Aorta (tissue), 5 donors: ENCODE measurements around the gene GTSF1L. TPM values are rescaled to one million over a fixed set of nuclear protein-coding genes. Genes with fewer than 3 reads are reported as not detected.

ENCODE experiments used
- ATAC-seq: fragments of 200-7000 bp; cut with Tn5 transposase; one replicate; pipeline ENCODE4 v1.9.1; 2022; ENCODE audit warnings: moderate library complexity; ENCODE audit not compliant: low FRiP score
- DNase-seq, 2 donors: peaks; one replicate each; pipeline ENCODE4 v3.0.0-alpha.2; 2020
- H3K27ac ChIP-seq, 2 donors: one replicate each; pipeline ENCODE4 v1.5.1; 2013; ENCODE audit warnings: low read length in 2 of 2, mild to moderate bottlenecking in 2 of 2, moderate library complexity in 2 of 2, control low read depth in 1 of 2, inconsistent platforms in 1 of 2, low read depth in 1 of 2
- H3K27me3 ChIP-seq, 2 donors: one replicate each; pipeline ENCODE4 v1.6.1; 2013; ENCODE audit warnings: control low read depth in 1 of 2, low read length in 1 of 2, mild to moderate bottlenecking in 1 of 2, moderate library complexity in 1 of 2; ENCODE audit not compliant: insufficient read depth in 2 of 2, control insufficient read depth in 1 of 2
- H3K36me3 ChIP-seq, 2 donors: one replicate each; pipeline ENCODE4 v1.6.1; 2013; ENCODE audit warnings: control low read depth in 1 of 2, low read length in 1 of 2, mild to moderate bottlenecking in 1 of 2; ENCODE audit not compliant: insufficient read depth in 2 of 2, control insufficient read depth in 1 of 2
- H3K4me1 ChIP-seq, 2 donors: one replicate each; pipeline ENCODE4 v1.6.1; 2013; ENCODE audit warnings: low read length in 2 of 2, control low read depth in 1 of 2, mild to moderate bottlenecking in 1 of 2, moderate library complexity in 1 of 2; ENCODE audit not compliant: insufficient read depth in 2 of 2, control insufficient read depth in 1 of 2
- H3K4me3 ChIP-seq, 2 donors: one replicate each; pipeline ENCODE4 v1.5.1; 2013; ENCODE audit warnings: low read length in 2 of 2, control low read depth in 1 of 2, mild to moderate bottlenecking in 1 of 2
- H3K9me3 ChIP-seq: one replicate; pipeline ENCODE4 v1.6.1; 2013; ENCODE audit warnings: mild to moderate bottlenecking, low read length; ENCODE audit not compliant: control insufficient read depth
- WGBS, 2 donors: extraction: QIAGEN DNeasy Blood & Tissue Kit; methylation state at CpG; one replicate each; pipeline ENCODE4 v1.1.7; 2013; 5-methylcytosine and 5-hydroxymethylcytosine counted together
- intact Hi-C, 2 donors: fragments of 100-400 bp; cut with DNase I; formaldehyde crosslinking; loops; one replicate each; pipeline versions ENCODE4 v1.14.2 to v1.15.0; 2022
- polyA plus RNA-seq, 2 donors: library from polyadenylated mRNA; stranded (reverse); fragments of 200-250 nt; gene quantifications; one replicate each; pipeline ENCODE4 v1.2.3, GENCODE V29; 2013
- total RNA-seq, 2 donors: library from RNA; stranded (reverse); fragmentation: NEBNext Ultra II Directional; extraction: Animal tissue kit (Norgen Biotek cat#: 25700); gene quantifications; one replicate each; pipeline ENCODE4 v1.2.1, GENCODE V29; 2021
- donor health status: healthy with polysubstance abuse.
- donor health status: Bipolar disorder and iron deficiency.
- donor health status: DM: no; HTN: no; CAD: no.
- donor health status: DM: no; HTN: no; CAD: no.
- donor health status: DM: yes; HTN: yes; CAD: no.

GTSF1L gene
- total and polyA plus RNA-seq, 4 donors = not detected

DNA sequence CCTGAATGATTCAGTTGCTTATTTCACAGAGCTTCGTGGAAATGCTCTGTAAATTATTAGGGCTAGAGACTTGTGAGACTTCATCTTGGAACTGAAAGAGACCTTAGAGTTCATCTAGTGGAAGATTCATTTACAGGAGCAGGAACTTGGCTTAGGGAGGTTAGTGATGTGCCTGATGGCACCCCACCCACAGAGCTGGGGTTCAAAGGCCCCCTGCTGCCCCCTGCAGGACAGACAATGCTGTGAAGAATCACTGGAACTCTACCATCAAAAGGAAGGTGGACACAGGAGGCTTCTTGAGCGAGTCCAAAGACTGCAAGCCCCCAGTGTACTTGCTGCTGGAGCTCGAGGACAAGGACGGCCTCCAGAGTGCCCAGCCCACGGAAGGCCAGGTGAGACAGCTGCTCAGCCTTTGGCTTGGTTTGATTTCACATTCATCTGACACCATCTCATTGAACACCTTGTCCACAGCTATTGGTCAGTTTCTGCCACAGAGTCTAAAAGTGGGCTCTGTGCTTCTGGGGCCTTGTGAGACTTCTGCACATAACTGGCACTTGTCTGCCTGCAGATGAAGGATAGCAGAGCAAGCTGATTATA is 34.8 kb downstream of the GTSF1L start:
- Histone ChIP-seq H3K4me1 (no peaks in the 10 kb centered on the region), H3K27me3 (no peaks in the 10 kb centered on the region), H3K36me3 (no peaks in the 10 kb centered on the region), H3K4me3 (no peak overlapping the region), H3K27ac (no peak overlapping the region), H3K9me3 (no peaks in the 10 kb centered on the region)
- DNase-seq (no peak), ATAC-seq (no peak)
- intact Hi-C loops = no loop called here
- 84 to 91% methylated on average over 5 of the region's 5 CpGs for WGBS, 2 donors

DNA sequence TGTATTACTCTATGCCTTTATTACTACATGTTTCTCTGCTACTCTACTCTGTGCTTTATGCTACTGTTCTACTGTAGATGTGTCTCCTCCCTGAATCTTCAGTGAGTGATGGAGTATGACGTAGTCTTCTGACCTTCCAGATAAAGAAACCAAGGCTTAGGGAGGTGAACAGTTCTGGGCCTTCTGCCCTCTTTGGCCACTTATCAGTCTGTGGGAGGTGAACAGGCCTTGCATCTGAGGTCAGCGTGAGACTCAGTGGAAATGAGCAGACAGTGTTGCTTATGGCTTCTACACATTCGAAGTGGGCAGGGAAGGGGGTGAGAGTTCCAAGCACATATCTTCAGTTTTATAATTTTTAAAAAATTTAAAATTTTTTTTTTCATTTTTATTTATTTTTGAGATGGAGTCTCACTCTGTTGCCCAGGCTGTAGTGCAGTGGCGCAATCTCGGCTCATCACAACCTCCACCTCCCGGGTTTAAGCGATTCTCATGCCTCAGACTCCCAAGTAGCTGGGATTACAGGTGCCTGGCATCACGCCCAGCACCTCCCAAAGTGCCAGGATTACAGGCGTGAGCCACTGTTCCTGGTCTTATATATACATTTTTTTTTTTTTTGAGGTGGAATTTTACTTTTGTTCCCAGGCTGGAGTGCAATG is 35.7 kb downstream of the GTSF1L start:
- 88 to 92% methylated on average over 9 of the region's 9 CpGs for WGBS, 2 donors
- Histone ChIP-seq H3K36me3 (no peaks in the 10 kb centered on the region), H3K4me1 (no peaks in the 10 kb centered on the region), H3K4me3 (no peak overlapping the region), H3K9me3 (no peaks in the 10 kb centered on the region), H3K27ac (no peak overlapping the region), H3K27me3 (no peaks in the 10 kb centered on the region)
- ATAC-seq (no peak), DNase-seq (no peak)
- intact Hi-C loops = no loop called here

DNA sequence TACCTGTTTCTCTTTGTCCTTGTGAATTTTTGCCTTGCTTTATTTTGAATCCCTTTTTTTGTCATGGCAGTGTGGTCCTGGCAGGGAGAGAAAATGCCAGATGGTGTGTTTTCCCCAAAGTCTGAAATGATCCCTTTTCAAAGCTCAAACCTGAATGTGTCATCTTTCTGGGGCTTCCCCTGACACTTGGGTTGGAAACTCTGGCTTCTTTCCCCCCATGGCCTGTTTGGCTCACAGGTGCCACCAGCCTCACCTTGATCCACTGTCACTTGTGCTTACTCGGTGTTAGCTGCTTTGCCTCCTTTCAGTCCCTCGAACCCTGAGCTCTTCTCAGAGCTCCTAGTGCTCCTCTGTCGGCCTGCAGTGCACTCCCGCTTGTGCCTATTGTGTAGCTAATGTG is 37.6 kb downstream of the GTSF1L start:
- intact Hi-C loops = no loop called here
- H3K27me3 ChIP-seq = no peaks in the 10 kb centered on the region
- WGBS, 2 donors = 91 to 93% methylated on average over 4 of the region's 4 CpGs

DNA sequence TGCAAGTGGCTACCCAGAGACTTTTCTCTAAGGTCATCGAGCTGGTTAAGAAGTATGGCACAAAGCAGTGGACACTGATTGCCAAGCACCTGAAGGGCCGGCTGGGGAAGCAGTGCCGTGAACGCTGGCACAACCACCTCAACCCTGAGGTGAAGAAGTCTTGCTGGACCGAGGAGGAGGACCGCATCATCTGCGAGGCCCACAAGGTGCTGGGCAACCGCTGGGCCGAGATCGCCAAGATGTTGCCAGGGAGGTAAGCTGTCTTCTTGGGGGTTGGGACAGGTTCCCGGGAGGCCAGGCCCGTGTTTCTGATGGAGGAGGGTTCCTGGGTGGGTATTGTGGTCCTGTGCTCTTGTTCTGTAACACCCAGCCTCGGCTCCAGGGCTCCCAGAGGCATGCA is 40.0 kb downstream of the GTSF1L start:
- no peak overlapping the region for H3K27ac ChIP-seq
- intact Hi-C loops = no loop called here
- no peaks in the 10 kb centered on the region for H3K36me3 ChIP-seq
- no peak overlapping the region for H3K4me3 ChIP-seq
- H3K4me1 ChIP-seq = no peaks in the 10 kb centered on the region
- no peak for DNase-seq
- no peak for ATAC-seq
- no peaks in the 10 kb centered on the region for H3K27me3 ChIP-seq
- no peaks in the 10 kb centered on the region for H3K9me3 ChIP-seq
- 94 to 95% methylated on average over 13 of the region's 13 CpGs for WGBS, 2 donors

More for the DNA sequence above, 37.6 kb downstream of the GTSF1L start:
- no peak overlapping the region for H3K4me3 ChIP-seq
- DNase-seq = no peak
- H3K36me3 ChIP-seq = no peaks in the 10 kb centered on the region
- H3K4me1 ChIP-seq = no peaks in the 10 kb centered on the region
- no peaks in the 10 kb centered on the region for H3K9me3 ChIP-seq
- H3K27ac ChIP-seq = no peak overlapping the region
- ATAC-seq = no peak

DNA sequence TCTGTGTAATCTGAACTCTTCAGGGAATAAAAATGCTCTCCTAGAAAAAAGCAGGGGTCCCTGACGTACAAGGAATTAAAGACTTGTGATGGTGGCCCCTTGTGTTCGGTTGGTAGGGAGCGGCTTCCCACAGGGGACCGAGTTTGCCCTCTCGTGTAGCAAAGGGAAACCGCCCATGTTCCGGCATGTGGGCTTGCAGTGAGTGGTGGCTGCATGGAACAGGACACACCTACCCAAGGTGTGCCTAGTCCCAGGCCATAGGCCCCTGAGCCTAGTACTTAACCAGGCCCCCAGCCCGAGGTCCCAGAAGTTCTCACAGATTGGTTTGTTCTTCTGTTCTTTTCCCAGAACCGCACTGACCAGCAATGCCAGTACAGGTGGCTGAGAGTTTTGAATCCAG is 44.4 kb downstream of the GTSF1L start:
- WGBS, 2 donors = 95 to 96% methylated on average over 9 of the region's 9 CpGs
- intact Hi-C loops = no loop called here
- no peaks in the 10 kb centered on the region for H3K9me3 ChIP-seq

DNA sequence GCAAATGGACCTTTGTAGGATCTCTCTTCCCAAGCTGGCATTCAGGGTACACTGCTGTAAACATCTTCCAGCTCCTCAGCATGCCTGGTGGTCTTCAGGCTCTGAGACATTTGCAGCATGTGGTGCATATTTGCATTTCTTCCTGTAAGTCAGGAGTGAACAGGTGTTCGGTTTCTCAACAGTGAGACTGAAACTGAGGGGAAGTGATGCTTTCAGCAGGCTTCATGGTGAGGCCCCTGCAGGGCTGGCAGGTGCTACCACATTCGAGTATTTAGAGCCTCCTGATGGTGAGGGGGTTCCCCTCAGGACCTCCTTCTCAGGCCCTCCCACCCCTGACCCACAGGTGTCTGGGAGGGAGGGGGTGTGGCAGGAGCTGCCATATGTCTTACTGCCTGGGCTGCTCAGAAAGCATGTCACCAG is 44.8 kb downstream of the GTSF1L start:
- intact Hi-C loops = no loop called here
- ATAC-seq = no peak

More for the DNA sequence above, 44.4 kb downstream of the GTSF1L start:
- DNase-seq = no peak
- no peak for ATAC-seq
- Histone ChIP-seq H3K27me3 (no peaks in the 10 kb centered on the region), H3K4me1 (no peaks in the 10 kb centered on the region), H3K36me3 (no peaks in the 10 kb centered on the region), H3K27ac (no peak overlapping the region), H3K4me3 (no peak overlapping the region)

DNA sequence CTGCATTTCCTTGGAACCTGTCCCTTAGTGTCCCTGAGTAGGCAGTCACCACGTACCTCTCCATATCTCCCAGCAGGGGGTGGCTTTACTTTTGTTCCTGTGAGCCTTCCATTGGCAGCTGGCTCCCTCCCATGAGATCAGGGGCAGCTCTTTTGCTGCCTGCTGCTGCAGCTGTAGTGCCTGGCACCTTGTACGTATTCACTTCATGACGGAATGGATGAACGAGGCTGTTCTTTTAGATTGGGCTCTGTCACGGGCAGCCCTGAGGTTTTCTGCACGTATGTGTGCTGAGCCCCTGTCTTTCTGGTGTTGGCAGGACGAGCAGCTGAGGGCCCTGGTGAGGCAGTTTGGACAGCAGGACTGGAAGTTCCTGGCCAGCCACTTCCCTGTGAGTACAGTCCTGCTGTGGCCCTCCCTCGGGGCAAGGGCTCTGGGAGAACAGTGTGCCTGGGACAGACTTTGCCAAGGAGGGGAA is 45.3 kb downstream of the GTSF1L start:
- Histone ChIP-seq H3K36me3 (no peaks in the 10 kb centered on the region), H3K27me3 (no peaks in the 10 kb centered on the region), H3K4me3 (no peak overlapping the region), H3K27ac (no peak overlapping the region), H3K9me3 (no peaks in the 10 kb centered on the region), H3K4me1 (no peaks in the 10 kb centered on the region)
- intact Hi-C loops = no loop called here
- DNase-seq (no peak), ATAC-seq (no peak)
- 22 to 26% methylated on average over 8 of the region's 8 CpGs for WGBS, 2 donors

More for the DNA sequence above, 44.8 kb downstream of the GTSF1L start:
- no peaks in the 10 kb centered on the region for H3K36me3 ChIP-seq
- no peaks in the 10 kb centered on the region for H3K4me1 ChIP-seq
- no peaks in the 10 kb centered on the region for H3K27me3 ChIP-seq
- no peak overlapping the region for H3K4me3 ChIP-seq
- DNase-seq = no peak
- no peaks in the 10 kb centered on the region for H3K9me3 ChIP-seq
- H3K27ac ChIP-seq = no peak overlapping the region
- 79 to 81% methylated on average over 2 of the region's 2 CpGs for WGBS, 2 donors

DNA sequence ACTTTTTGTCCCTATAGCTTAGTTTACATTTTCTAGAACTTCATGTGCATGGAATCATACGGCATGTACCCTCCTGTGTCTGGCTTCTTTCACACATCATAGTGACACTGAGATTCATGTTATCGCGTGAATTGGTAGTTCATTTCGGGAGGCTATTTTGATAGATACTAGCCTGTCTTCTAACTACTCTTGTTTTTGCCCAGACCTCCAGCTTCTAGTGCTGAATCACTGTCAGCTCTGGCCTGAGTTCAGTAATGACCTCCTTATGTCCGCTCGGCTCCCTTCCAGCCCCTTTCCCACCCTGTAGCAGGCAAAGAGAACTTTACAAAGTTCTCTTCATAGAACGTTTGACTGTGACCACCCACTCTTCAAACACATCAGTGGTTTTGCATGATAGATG is 45.8 kb downstream of the GTSF1L start:
- 81 to 84% methylated on average over 7 of the region's 7 CpGs for WGBS, 2 donors
- no peaks in the 10 kb centered on the region for H3K4me1 ChIP-seq
- intact Hi-C loops = no loop called here
- no peaks in the 10 kb centered on the region for H3K36me3 ChIP-seq
- no peak overlapping the region for H3K4me3 ChIP-seq
- no peak overlapping the region for H3K27ac ChIP-seq
- H3K27me3 ChIP-seq = no peaks in the 10 kb centered on the region
- ATAC-seq (no peak), DNase-seq (no peak)
- H3K9me3 ChIP-seq = no peaks in the 10 kb centered on the region

DNA sequence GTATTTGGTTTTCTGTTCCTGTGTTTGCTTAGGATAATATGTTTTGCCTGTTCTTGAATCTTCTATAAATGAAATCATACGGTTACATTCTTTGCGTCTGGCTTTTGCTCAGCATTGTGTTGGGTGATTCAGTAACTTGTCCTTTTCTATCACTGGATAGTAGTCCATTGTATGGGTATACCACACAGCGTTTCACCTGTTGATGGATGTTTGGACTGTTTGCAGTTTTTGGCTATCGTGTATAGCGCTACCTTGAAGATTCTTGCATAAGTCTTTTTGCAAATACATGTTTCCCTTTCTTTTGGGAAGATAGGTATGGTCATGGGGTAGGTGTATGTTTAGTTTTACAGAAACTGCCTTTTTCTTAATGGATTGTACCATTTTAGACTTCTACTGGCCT is 50.4 kb downstream of the GTSF1L start:
- no peaks in the 10 kb centered on the region for H3K9me3 ChIP-seq
- no peaks in the 10 kb centered on the region for H3K36me3 ChIP-seq
- H3K27ac ChIP-seq = no peak overlapping the region
- intact Hi-C loops = no loop called here
- H3K27me3 ChIP-seq = no peaks in the 10 kb centered on the region
- WGBS, 2 donors = 92 to 93% methylated on average over 5 of the region's 5 CpGs
- no peaks in the 10 kb centered on the region for H3K4me1 ChIP-seq
- H3K4me3 ChIP-seq = no peak overlapping the region
- ATAC-seq (no peak), DNase-seq (no peak)
